Osteocyte (in vitro differentiated cells): ENCODE results near the gene SNX10. TPM values are rescaled to one million over a fixed set of nuclear protein-coding genes. Genes with fewer than 3 reads are reported as not detected.
"Not testable (repeated sequence)": the region's sequence is repeated elsewhere in the genome, so short reads cannot be mapped to it uniquely, and the experiment has no call there.

Experiments used
- DNase-seq: peaks from one replicate; pipeline ENCODE4 v3.0.0; 2021; ENCODE audit warnings: mixed read lengths; ENCODE audit not compliant: unreplicated experiment; ENCODE audit errors: extremely low spot score
- H3K27ac Mint-ChIP-seq: one replicate; pipeline ENCODE4 v1.8.0; 2021; ENCODE audit warnings: mild to moderate bottlenecking, mixed read lengths; ENCODE audit not compliant: unreplicated experiment
- H3K27me3 Mint-ChIP-seq: one replicate; pipeline ENCODE4 v1.8.0; 2021; ENCODE audit warnings: mixed read lengths; ENCODE audit not compliant: unreplicated experiment
- H3K36me3 Mint-ChIP-seq: one replicate; pipeline ENCODE4 v1.8.0; 2021; ENCODE audit warnings: mixed read lengths; ENCODE audit not compliant: unreplicated experiment
- H3K4me1 Mint-ChIP-seq: one replicate; pipeline ENCODE4 v1.8.0; 2021; ENCODE audit warnings: mixed read lengths; ENCODE audit not compliant: unreplicated experiment
- H3K4me3 Mint-ChIP-seq: one replicate; pipeline ENCODE4 v1.8.0; 2021; ENCODE audit warnings: mild to moderate bottlenecking, moderate library complexity, mixed read lengths; ENCODE audit not compliant: unreplicated experiment
- H3K9me3 Mint-ChIP-seq: one replicate; pipeline ENCODE4 v1.8.0; 2021; ENCODE audit warnings: mixed read lengths; ENCODE audit not compliant: unreplicated experiment
- long read RNA-seq: library from polyadenylated mRNA; unstranded; transcript quantifications from one replicate; pipeline ENCODE4 v2.0.0, GENCODE V29; 2021
- total RNA-seq: library from RNA; stranded (reverse); gene quantifications from 2 replicates; pipeline ENCODE4 v1.2.1, GENCODE V29; 2021
- TF ChIP-seq, protein P1 (sequence below): fragments of 200-600 bp; sonication (generic); IDR thresholded peaks from 2 replicates; pipeline ENCODE4 v1.5.0; 2021; ENCODE audit warnings: antibody characterized with exemption, mild to moderate bottlenecking, moderate library complexity

Gene SNX10
- not detected in 2 replicates for total RNA-seq
- long read RNA-seq = 0 reads

DNA sequence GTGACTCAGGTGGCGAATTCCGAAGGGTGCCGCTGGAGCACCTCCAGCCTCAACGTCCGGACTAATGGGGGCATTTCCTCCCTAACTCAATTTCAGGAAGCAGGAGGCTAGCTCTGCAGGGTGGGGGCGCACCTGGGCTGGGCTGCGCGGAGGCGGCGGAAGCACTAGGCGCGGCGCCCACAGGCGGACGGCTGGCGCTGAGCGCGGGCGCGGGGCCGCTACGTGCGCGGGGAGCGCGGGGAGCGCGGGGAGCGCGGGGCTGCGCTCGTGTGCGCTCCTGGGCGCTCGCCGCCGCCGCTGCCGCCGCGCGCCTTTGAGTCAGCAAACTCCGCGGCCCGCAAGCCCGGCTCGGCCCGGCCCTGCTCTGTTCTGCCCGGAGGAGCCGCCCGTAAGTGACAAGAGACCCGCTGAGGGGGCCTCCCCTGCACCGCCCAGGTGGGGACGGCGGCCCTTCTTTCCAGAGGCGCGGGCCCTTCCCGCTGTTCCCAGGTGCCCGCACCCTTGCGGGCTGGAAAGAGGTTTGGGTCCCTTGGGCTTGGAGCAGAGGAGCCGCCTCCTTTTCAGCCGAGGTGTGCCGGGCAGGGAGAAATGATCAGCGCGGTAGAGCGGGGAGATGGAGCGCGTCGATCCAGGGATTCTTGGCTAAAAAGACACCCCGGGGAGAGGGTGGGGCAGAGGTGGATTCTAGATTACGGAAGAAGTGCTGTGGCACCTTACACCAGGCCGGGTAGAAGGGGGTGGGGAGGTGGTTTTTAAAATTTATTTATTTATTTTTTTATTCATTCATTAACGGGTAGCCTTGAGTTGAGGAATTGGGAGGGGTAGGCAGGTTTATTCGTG is at the start of gene SNX10:
Gene SNX10 (plus strand): TSS at position 164 of the 840 bp plus-strand sequence. CDS start 54,581 bp downstream, outside the sequence.
- Mint-ChIP-seq H3K27ac (no peak within 1 kb of the TSS), H3K9me3 (no peaks in the 10 kb centered on the region), H3K4me3 (peak within 1 kb of the TSS; percentile 63), H3K36me3 (no peaks in the 10 kb centered on the region), H3K4me1 (peaks cover 7% of the 10 kb centered on the region), H3K27me3 (peaks cover 34% of the 10 kb centered on the region)
- DNase-seq = no peak
- TF ChIP-seq, protein P1, sequence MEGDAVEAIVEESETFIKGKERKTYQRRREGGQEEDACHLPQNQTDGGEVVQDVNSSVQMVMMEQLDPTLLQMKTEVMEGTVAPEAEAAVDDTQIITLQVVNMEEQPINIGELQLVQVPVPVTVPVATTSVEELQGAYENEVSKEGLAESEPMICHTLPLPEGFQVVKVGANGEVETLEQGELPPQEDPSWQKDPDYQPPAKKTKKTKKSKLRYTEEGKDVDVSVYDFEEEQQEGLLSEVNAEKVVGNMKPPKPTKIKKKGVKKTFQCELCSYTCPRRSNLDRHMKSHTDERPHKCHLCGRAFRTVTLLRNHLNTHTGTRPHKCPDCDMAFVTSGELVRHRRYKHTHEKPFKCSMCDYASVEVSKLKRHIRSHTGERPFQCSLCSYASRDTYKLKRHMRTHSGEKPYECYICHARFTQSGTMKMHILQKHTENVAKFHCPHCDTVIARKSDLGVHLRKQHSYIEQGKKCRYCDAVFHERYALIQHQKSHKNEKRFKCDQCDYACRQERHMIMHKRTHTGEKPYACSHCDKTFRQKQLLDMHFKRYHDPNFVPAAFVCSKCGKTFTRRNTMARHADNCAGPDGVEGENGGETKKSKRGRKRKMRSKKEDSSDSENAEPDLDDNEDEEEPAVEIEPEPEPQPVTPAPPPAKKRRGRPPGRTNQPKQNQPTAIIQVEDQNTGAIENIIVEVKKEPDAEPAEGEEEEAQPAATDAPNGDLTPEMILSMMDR = no peak

DNA sequence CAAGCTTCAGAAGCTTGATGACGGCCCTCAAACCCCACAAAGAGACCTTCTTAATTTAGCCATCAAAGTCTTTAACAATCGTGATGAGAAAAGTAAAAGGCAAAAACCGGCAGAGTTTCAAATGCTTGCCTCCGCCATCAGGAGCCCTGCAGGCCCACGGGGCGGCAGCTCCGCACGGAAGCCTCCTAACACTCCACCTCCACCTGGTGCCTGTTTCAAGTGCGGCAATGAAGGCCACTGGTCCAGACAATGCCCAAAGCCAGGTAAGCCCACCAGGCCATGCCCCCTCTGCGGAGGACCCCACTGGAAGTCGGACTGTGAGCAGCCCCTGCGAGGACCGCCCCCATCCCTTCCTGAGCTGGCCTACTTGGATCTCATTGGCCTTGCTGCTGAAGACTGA is 46.5 kb upstream of the SNX10 start:
- no peak overlapping the region for H3K27ac Mint-ChIP-seq
- H3K4me1 Mint-ChIP-seq = no peaks in the 10 kb centered on the region
- H3K36me3 Mint-ChIP-seq = no peaks in the 10 kb centered on the region
- TF ChIP-seq, protein P1 = no peak
- H3K9me3 Mint-ChIP-seq = no peaks in the 10 kb centered on the region
- H3K4me3 Mint-ChIP-seq = no peak overlapping the region
- peaks cover 4% of the 10 kb centered on the region for H3K27me3 Mint-ChIP-seq
- DNase-seq = peak; percentile 82

DNA sequence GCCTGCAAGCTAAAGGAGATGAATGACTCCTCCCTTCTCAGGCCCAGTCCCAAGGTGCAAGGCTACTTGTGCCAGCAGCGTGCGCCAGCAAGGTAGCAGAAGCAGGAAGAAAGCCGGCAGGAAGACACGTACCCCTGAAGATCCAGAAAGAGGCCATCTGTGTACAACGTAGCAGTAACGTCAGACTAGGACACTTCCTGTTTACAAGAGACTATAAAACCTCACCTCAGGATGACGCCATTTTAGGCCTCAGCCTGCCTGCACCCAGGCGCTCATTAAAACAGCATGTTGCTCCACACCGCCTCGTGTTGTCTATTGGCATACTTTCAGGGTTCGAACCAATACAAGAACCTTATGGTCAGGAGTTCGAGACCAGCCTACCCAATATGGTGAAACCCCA is 41.4 kb upstream of the SNX10 start:
- DNase-seq = no peak
- peaks cover 5% of the 10 kb centered on the region for H3K27me3 Mint-ChIP-seq
- H3K4me3 Mint-ChIP-seq = no peak overlapping the region
- no peak overlapping the region for H3K27ac Mint-ChIP-seq
- H3K4me1 Mint-ChIP-seq = no peaks in the 10 kb centered on the region
- TF ChIP-seq, protein P1 = no peak
- H3K9me3 Mint-ChIP-seq = no peaks in the 10 kb centered on the region
- H3K36me3 Mint-ChIP-seq = no peaks in the 10 kb centered on the region

DNA sequence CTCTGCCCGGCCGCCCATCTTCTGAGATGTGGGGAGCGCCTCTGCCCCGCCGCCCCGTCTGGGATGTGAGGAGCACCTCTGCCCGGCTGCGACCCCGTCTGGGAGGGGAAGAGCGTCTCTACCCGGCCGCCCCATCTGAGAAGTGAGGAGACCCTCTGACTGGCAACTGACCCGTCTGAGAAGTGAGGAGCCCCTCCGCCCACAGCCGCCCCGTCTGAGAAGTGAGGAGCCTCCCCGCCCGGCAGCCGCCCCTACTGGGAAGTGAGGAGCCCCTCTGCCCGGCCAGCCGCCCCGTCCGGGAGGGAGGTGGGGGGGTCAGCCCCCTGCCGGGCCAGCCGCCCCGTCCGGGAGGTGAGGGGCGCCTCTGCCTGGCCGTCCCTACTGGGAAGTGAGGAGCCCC is 29.8 kb upstream of the SNX10 start:
- H3K9me3 Mint-ChIP-seq = peaks cover 15% of the 10 kb centered on the region
- not testable (repeated sequence) for H3K36me3 Mint-ChIP-seq, H3K27me3 Mint-ChIP-seq, H3K27ac Mint-ChIP-seq, H3K4me3 Mint-ChIP-seq, H3K4me1 Mint-ChIP-seq
- DNase-seq = peak; percentile 81

- Mint-ChIP-seq H3K27me3 (no peaks in the 10 kb centered on the region), H3K4me1 (no peaks in the 10 kb centered on the region), H3K27ac (no peak overlapping the region), H3K9me3 (peaks cover 15% of the 10 kb centered on the region), H3K36me3 (no peaks in the 10 kb centered on the region), H3K4me3 (no peak overlapping the region)
- TF ChIP-seq, protein P1 = no peak
- no peak for DNase-seq
Measured at GRCh38 chr7:26265065-26265464, 26.6 kb upstream of the SNX10 start.
